MCF 10A (cell line): ENCODE data around the gene MGMT. TPM values are rescaled to one million over a fixed set of nuclear protein-coding genes. Genes with fewer than 3 reads are reported as not detected.

ENCODE experiments used
- BruUV-seq: library from RNA; stranded (reverse); fragments of 400-500 nt; replicated peaks from 2 replicates; lab custom pipeline; 2021; lab: Mats Ljungman, UMichigan
- CTCF ChIA-PET: fragments of 300-600 bp; sonication (Branson Sonifier 250); formaldehyde crosslinking; extraction: SDS; loops from one replicate; lab custom pipeline; 2021; ENCODE audit warnings: antibody characterized with exemption, inconsistent platforms; lab: Yijun Ruan, JAX
- POLR2A ChIA-PET: fragments of 300-600, 350-650 bp; sonication (Branson Sonifier 250); formaldehyde crosslinking; extraction: SDS; loops from one replicate; lab custom pipeline; 2020; ENCODE audit warnings: antibody characterized with exemption, inconsistent platforms; lab: Yijun Ruan, JAX
- DNase-seq: peaks from one replicate; pipeline ENCODE4 v3.0.0-alpha.2; 2018; ENCODE audit not compliant: unreplicated experiment
- H3K27ac Mint-ChIP-seq: one replicate; pipeline ENCODE4 v1.8.0; 2022; ENCODE audit warnings: mild to moderate bottlenecking, low read depth, mixed read lengths; ENCODE audit not compliant: unreplicated experiment
- H3K27me3 Mint-ChIP-seq: one replicate; pipeline ENCODE4 v1.8.0; 2022; ENCODE audit warnings: mixed read lengths; ENCODE audit not compliant: insufficient read depth, unreplicated experiment
- H3K36me3 Mint-ChIP-seq: one replicate; pipeline ENCODE4 v1.8.0; 2022; ENCODE audit warnings: mild to moderate bottlenecking, moderate library complexity, mixed read lengths; ENCODE audit not compliant: insufficient read depth, unreplicated experiment
- H3K4me1 Mint-ChIP-seq: one replicate; pipeline ENCODE4 v1.8.0; 2022; ENCODE audit warnings: mixed read lengths; ENCODE audit not compliant: insufficient read depth, unreplicated experiment
- H3K4me3 Mint-ChIP-seq: one replicate; pipeline ENCODE4 v1.8.0; 2022; ENCODE audit warnings: mild to moderate bottlenecking, moderate library complexity, mixed read lengths; ENCODE audit not compliant: unreplicated experiment
- H3K9me3 Mint-ChIP-seq: one replicate; pipeline ENCODE4 v1.8.0; 2022; ENCODE audit warnings: mixed read lengths; ENCODE audit not compliant: unreplicated experiment
- intact Hi-C: fragments of 100-400 bp; cut with micrococcal nuclease; formaldehyde crosslinking; loops from 2 replicates; pipeline ENCODE4 v1.14.1; 2022
- total RNA-seq: library from RNA; stranded (reverse); gene quantifications from 2 replicates; pipeline ENCODE4 v1.2.3, GENCODE V29; 2022
- TF ChIP-seq, protein P1 (sequence below): fragments of 200-600 bp; IDR thresholded peaks from one replicate; pipeline ENCODE4 v1.8.0; 2022; ENCODE audit warnings: antibody characterized with exemption, mild to moderate bottlenecking; ENCODE audit not compliant: unreplicated experiment

Gene MGMT
- total RNA-seq, 1 experiment from 2014 or later = 18.0 TPM

DNA sequence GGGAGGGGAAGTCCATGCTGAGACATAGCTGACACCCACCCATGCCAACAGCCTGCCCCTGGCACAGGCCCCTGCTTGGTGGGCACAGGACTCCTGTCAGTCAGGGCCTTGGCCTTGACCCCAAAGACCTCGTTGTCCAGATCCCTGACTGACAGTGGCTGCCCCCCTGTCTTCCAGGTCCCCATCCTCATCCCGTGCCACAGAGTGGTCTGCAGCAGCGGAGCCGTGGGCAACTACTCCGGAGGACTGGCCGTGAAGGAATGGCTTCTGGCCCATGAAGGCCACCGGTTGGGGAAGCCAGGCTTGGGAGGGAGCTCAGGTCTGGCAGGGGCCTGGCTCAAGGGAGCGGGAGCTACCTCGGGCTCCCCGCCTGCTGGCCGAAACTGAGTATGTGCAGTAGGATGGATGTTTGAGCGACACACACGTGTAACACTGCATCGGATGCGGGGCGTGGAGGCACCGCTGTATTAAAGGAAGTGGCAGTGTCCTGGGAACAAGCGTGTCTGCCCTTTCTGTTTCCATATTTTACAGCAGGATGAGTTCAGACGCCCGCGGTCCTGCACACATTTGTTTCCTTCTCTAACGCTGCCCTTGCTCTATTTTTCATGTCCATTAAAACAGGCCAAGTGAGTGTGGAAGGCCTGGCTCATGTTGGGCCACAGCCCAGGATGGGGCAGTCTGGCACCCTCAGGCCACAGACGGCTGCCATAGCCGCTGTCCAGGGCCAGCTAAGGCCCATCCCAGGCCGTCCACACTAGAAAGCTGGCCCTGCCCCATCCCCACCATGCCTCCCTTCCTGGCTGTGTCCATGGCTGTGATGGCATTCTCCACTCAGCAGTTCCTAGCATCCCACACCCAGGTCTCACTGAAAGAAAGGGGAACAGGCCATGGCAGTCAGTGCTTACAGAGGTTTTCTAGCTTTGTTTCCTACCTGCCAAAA lies 299.8 kb downstream of the MGMT start:
- Mint-ChIP-seq H3K9me3 (no peaks in the 10 kb centered on the region), H3K4me3 (no peak overlapping the region), H3K36me3 (peaks cover 4% of the 10 kb centered on the region), H3K27me3 (no peaks in the 10 kb centered on the region), H3K27ac (no peak overlapping the region), H3K4me1 (no peaks in the 10 kb centered on the region)
- POLR2A ChIA-PET = no interaction called here
- TF ChIP-seq, protein P1, sequence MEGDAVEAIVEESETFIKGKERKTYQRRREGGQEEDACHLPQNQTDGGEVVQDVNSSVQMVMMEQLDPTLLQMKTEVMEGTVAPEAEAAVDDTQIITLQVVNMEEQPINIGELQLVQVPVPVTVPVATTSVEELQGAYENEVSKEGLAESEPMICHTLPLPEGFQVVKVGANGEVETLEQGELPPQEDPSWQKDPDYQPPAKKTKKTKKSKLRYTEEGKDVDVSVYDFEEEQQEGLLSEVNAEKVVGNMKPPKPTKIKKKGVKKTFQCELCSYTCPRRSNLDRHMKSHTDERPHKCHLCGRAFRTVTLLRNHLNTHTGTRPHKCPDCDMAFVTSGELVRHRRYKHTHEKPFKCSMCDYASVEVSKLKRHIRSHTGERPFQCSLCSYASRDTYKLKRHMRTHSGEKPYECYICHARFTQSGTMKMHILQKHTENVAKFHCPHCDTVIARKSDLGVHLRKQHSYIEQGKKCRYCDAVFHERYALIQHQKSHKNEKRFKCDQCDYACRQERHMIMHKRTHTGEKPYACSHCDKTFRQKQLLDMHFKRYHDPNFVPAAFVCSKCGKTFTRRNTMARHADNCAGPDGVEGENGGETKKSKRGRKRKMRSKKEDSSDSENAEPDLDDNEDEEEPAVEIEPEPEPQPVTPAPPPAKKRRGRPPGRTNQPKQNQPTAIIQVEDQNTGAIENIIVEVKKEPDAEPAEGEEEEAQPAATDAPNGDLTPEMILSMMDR = no peak
- CTCF ChIA-PET = no interaction called here
- intact Hi-C loops = no loop called here
- no peak for DNase-seq
- no TSS peak for BruUV-seq

DNA sequence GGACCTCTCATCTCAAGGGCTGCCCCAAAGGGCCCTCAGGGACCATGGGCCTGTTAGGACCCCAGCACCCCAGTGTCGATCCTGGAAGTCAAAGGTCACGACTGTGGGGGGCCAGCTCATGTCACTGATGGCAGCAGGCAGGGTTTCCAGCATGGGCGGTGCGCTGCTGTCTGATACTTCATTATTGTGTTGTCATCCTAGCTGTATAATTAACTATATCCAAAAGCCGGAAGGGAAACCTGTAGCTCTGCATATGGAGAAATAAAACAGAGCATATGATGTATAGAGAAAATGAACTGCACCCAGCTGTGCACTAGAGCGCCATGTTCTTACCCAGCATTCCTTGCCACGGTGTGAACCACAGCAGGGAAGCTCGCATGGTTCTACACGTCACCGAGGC lies 300.7 kb downstream of the MGMT start:
- no peak for DNase-seq
- POLR2A ChIA-PET = no interaction called here
- no peaks in the 10 kb centered on the region for H3K9me3 Mint-ChIP-seq
- H3K4me1 Mint-ChIP-seq = no peaks in the 10 kb centered on the region
- H3K27ac Mint-ChIP-seq = no peak overlapping the region
- intact Hi-C loops = no loop called here
- peaks cover 9% of the 10 kb centered on the region for H3K36me3 Mint-ChIP-seq
- TF ChIP-seq, protein P1 = no peak
- no TSS peak for BruUV-seq
- no peak overlapping the region for H3K4me3 Mint-ChIP-seq
- no peaks in the 10 kb centered on the region for H3K27me3 Mint-ChIP-seq
- CTCF ChIA-PET = no interaction called here

GRCh38 chr10:129768437-129769355 lies 301.7 kb downstream of the MGMT start:
- H3K27ac Mint-ChIP-seq = no peak overlapping the region
- TF ChIP-seq, protein P1 = no peak
- DNase-seq = no peak
- CTCF ChIA-PET = no interaction called here
- POLR2A ChIA-PET = no interaction called here
- H3K36me3 Mint-ChIP-seq = peaks cover 9% of the 10 kb centered on the region
- no peaks in the 10 kb centered on the region for H3K4me1 Mint-ChIP-seq
- H3K9me3 Mint-ChIP-seq = no peaks in the 10 kb centered on the region
- intact Hi-C loops = no loop called here
- H3K27me3 Mint-ChIP-seq = no peaks in the 10 kb centered on the region
- no peak overlapping the region for H3K4me3 Mint-ChIP-seq
- no TSS peak for BruUV-seq
